Measurements from ENCODE around the gene PTPRK. TPM values are rescaled to one million over a fixed set of nuclear protein-coding genes. Genes with fewer than 3 reads are reported as not detected.

PTPRK gene
- total and polyA plus RNA-seq, 9 of the 15 experiments (the other 6 are each of a cell fraction or from before 2014, with no cell fraction given): 0.04 to 0.51 TPM; not detected in 7

- TF ChIP-seq ZBTB40 (IDR thresholded peaks at IDR 0.05) (no peak), ZBTB40 (CRISPR knock-in tag; IDR thresholded peaks at IDR 0.05) (no peak), MNT (conservative IDR thresholded peaks at IDR 0.05) (no peak), ARNT (IDR thresholded peaks at IDR 0.05) (no peak), ZNF561 (CRISPR knock-in tag; conservative IDR thresholded peaks at IDR 0.05) (no peak), SRSF1 (IDR thresholded peaks at IDR 0.05; ENCODE audit: low read depth, low read length) (no peak), TBP (optimal IDR thresholded peaks at IDR 0.05; ENCODE audit: low read depth, low read length) (no peak), PKNOX1 (IDR thresholded peaks at IDR 0.05) (no peak)
Measured at GRCh38 chr6:127956956-127957355, 563.4 kb downstream of the PTPRK start (continued).

All from K562 (cell line).